ENCODE measurements around the gene PGRMC2. TPM values are rescaled to one million over a fixed set of nuclear protein-coding genes. Genes with fewer than 3 reads are reported as not detected.

PGRMC2 gene
- total RNA-seq, 4 donors from 2014 or later: 8.3 to 26.7 (median 13.0) TPM

DNA sequence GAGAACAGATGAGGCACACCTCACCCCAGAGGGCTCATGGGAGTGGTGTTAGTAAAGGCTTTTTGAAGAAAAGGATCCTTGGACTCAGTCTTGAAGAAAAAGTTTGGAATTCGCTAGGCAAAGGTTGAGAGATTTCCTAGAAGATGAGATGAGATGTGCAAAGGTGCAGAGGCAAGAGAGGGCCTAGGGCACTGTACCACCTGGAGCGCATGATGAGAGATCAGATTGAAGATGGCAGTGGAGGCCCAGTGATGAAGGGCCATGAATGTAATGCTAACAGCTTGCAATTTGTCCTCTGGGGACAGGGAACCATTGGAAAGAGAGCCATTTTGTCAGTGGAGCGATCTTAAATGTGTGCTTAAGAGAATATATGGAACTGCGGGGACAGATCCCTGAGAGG lies 45.0 kb downstream of the PGRMC2 start:
- H3K4me1 ChIP-seq: no peaks in the 10 kb centered on the region
- no peak for ATAC-seq
- no peak for TF ChIP-seq CTCF (IDR thresholded peaks at IDR 0.05 in 4 of 5, conservative IDR thresholded peaks at IDR 0.05 in 1 of 5)
- no peak overlapping the region for H3K4me3 ChIP-seq
- no peak for DNase-seq
- H3K27me3 ChIP-seq: no peaks in the 10 kb centered on the region
- in situ Hi-C loops (cut with MboI; ENCODE audit: low sequenced_read_pairs in 4 of 4): no loop called here
- no peaks in the 10 kb centered on the region for H3K9me3 ChIP-seq
- H3K36me3 ChIP-seq: no peaks in the 10 kb centered on the region
- H3K27ac ChIP-seq: no peak overlapping the region
- intact Hi-C loops (cut with DNase I; ENCODE audit: low total_unique reads): no loop called here

GRCh38 chr4:128241981-128242380 lies 45.6 kb downstream of the PGRMC2 start:
- intact Hi-C loops (cut with DNase I; ENCODE audit: low total_unique reads) (no loop called here), in situ Hi-C loops (cut with MboI; ENCODE audit: low sequenced_read_pairs in 4 of 4) (no loop called here)
- Histone ChIP-seq H3K4me1 (no peaks in the 10 kb centered on the region), H3K9me3 (no peaks in the 10 kb centered on the region), H3K27ac (no peak overlapping the region), H3K4me3 (no peak overlapping the region), H3K27me3 (no peaks in the 10 kb centered on the region), H3K36me3 (no peaks in the 10 kb centered on the region)
- no peak for TF ChIP-seq CTCF (IDR thresholded peaks at IDR 0.05 in 4 of 5, conservative IDR thresholded peaks at IDR 0.05 in 1 of 5)
- no peak for TF ChIP-seq POLR2A (IDR thresholded peaks at IDR 0.05)
- ATAC-seq: no peak
- no peak for DNase-seq

DNA sequence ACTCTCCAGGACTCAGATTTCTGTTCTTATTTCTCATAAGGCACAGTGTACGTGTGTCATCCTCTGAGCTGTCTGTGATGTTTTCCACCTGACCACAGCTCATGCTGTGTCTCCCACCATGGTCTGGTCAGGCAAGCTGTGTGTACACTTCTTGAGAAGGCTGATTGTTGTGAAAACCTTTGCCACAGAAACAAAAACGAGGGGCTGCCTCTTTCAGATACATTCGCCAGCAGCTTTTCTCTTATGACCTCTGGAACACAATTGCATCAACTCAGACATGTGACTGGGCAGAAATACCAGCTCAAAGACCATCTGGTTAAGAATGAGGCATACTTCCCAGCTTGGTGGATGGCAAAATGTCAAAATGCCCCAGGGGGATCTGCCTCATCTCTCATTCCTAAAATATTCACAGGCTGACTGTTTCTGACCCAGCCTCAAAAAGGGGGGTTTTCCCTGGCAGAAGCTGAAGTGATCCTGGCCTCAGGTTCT lies 46.1 kb downstream of the PGRMC2 start:
- H3K27ac ChIP-seq: no peak overlapping the region

DNA sequence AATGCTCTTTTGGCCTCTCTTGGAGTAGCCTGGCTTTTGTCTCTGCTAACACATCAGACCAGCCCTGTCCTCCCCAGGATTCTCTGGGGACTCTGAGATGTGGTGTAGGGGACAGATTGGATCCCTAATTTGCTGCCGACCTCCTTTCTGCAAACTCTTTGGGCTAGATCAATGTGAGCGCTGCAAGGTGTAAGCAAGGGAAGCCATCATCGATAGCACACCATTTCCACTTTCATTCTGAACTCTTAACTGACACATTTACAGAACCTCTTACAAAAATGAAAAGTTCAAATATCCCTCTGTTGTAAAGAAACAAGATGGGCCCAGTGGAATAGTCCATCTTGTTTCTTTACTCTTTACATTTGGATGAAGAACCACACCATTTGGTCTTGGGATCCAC lies 46.6 kb downstream of the PGRMC2 start:
- in situ Hi-C loops (cut with MboI; ENCODE audit: low sequenced_read_pairs in 4 of 4) (no loop called here), intact Hi-C loops (cut with DNase I; ENCODE audit: low total_unique reads) (no loop called here)
- TF ChIP-seq POLR2A (IDR thresholded peaks at IDR 0.05) (no peak), CTCF (IDR thresholded peaks at IDR 0.05 in 4 of 5, conservative IDR thresholded peaks at IDR 0.05 in 1 of 5) (no peak)
- Histone ChIP-seq H3K36me3 (no peaks in the 10 kb centered on the region), H3K27ac (no peak overlapping the region), H3K4me1 (no peaks in the 10 kb centered on the region), H3K27me3 (no peaks in the 10 kb centered on the region), H3K4me3 (no peak overlapping the region), H3K9me3 (no peaks in the 10 kb centered on the region)
- ATAC-seq: no peak
- DNase-seq: no peak

More for the DNA sequence above, 46.1 kb downstream of the PGRMC2 start:
- no peak for TF ChIP-seq CTCF (IDR thresholded peaks at IDR 0.05 in 4 of 5, conservative IDR thresholded peaks at IDR 0.05 in 1 of 5)
- no peak for TF ChIP-seq POLR2A (IDR thresholded peaks at IDR 0.05)
- Histone ChIP-seq H3K27me3 (no peaks in the 10 kb centered on the region), H3K4me1 (no peaks in the 10 kb centered on the region), H3K36me3 (no peaks in the 10 kb centered on the region), H3K4me3 (no peak overlapping the region), H3K9me3 (no peaks in the 10 kb centered on the region)
- in situ Hi-C loops (cut with MboI; ENCODE audit: low sequenced_read_pairs in 4 of 4): no loop called here
- intact Hi-C loops (cut with DNase I; ENCODE audit: low total_unique reads): no loop called here
- no peak for ATAC-seq
- DNase-seq: no peak

DNA sequence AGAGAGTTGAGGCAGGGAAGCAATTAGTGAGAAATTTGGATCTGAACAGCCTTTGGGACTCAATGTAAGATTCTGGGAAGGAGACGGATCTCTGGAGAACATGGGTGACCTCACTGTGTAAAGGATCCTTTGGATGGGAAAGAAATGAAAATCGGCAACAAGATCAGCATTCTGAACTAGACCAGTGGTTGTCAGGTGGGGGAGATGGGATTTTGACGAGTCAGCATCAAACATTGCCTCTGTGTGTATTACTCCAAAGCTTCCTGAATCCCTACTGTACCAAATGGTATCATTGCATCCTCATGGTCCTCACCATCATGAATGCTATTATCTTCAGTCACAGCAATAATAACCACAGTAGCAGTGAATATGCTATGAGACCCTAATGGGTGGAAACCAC lies 52.8 kb downstream of the PGRMC2 start:
- Histone ChIP-seq H3K27me3 (no peaks in the 10 kb centered on the region), H3K4me1 (no peaks in the 10 kb centered on the region), H3K36me3 (no peaks in the 10 kb centered on the region), H3K27ac (no peak overlapping the region), H3K4me3 (no peak overlapping the region), H3K9me3 (no peaks in the 10 kb centered on the region)
- intact Hi-C loops (cut with DNase I; ENCODE audit: low total_unique reads): no loop called here
- DNase-seq (no peak), ATAC-seq (no peak)
- TF ChIP-seq CTCF (IDR thresholded peaks at IDR 0.05 in 4 of 5, conservative IDR thresholded peaks at IDR 0.05 in 1 of 5) (no peak), POLR2A (IDR thresholded peaks at IDR 0.05) (no peak)
- in situ Hi-C loops (cut with MboI; ENCODE audit: low sequenced_read_pairs in 4 of 4): no loop called here

Measured in gastrocnemius medialis (tissue), 4 donors.